Measurements from ENCODE around the gene DYRK2. TPM values are rescaled to one million over a fixed set of nuclear protein-coding genes. Genes with fewer than 3 reads are reported as not detected.
A peak's percentile ranks its signal among the peaks of the same experiment; 100 is the strongest.

The DYRK2 gene
- total RNA-seq (2014; rRNA removed) (20.6 and 26.3 TPM in 2 replicates), Bru-seq, nascent RNA (percentile 88 among the genes with signal in this experiment), BruChase-seq, experiment 1, labeled RNA remaining after a 6-hour chase (percentile 88 among the genes with signal in this experiment), BruChase-seq, experiment 2, labeled RNA remaining after a 2-hour chase (percentile 93 among the genes with signal in this experiment)
- long read RNA-seq, full-length matches to known transcripts = 56 of 69 reads
- long read RNA-seq, partial matches to known transcripts = 1 of 69 reads
- long read RNA-seq, other reads (novel, unspliced or antisense) = 12 of 69 reads

GRCh38 chr12:67648521-67649260, at the start of gene DYRK2:
Gene DYRK2 (plus strand): TSS chr12:67648745. CDS start chr12:67649134, 389 bp downstream.
- CTCF ChIA-PET = interaction anchor here (1.1 kb wide), 1 partner anchor 294 kb away, joined by 4 read pairs; no protein-coding TSS in a partner anchor
- DNase-seq = peak; percentile 75
- H3K27ac ChIP-seq (ENCODE audit: low read length) = peak within 1 kb of the TSS; percentile 35
- H3K79me2 ChIP-seq (ENCODE audit: low read length) = peaks cover 45% of the 10 kb centered on the region
- intact Hi-C loops (cut with micrococcal nuclease) = loop anchor here (1.0 to 5.0 kb wide), 3 partner anchors 56 to 293 kb away; no protein-coding TSS in a partner anchor
- peak within 1 kb of the TSS; percentile 91 for H2AFZ ChIP-seq (ENCODE audit: low read length)
- no peaks in the 10 kb centered on the region for H3K9me3 ChIP-seq (ENCODE audit: low read length)
- no peaks in the 10 kb centered on the region for H3K9me2 ChIP-seq (replicated peaks; ENCODE audit: low read length)
- no peak for TF ChIP-seq EZH2phosphoT487 (IDR thresholded peaks at IDR 0.05; ENCODE audit: borderline replicate concordance, low read length)
- TF ChIP-seq, protein P1, sequence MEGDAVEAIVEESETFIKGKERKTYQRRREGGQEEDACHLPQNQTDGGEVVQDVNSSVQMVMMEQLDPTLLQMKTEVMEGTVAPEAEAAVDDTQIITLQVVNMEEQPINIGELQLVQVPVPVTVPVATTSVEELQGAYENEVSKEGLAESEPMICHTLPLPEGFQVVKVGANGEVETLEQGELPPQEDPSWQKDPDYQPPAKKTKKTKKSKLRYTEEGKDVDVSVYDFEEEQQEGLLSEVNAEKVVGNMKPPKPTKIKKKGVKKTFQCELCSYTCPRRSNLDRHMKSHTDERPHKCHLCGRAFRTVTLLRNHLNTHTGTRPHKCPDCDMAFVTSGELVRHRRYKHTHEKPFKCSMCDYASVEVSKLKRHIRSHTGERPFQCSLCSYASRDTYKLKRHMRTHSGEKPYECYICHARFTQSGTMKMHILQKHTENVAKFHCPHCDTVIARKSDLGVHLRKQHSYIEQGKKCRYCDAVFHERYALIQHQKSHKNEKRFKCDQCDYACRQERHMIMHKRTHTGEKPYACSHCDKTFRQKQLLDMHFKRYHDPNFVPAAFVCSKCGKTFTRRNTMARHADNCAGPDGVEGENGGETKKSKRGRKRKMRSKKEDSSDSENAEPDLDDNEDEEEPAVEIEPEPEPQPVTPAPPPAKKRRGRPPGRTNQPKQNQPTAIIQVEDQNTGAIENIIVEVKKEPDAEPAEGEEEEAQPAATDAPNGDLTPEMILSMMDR (conservative IDR thresholded peaks at IDR 0.05; ENCODE audit: low read depth, low read length) = no peak
- TF ChIP-seq EZH2 (IDR thresholded peaks at IDR 0.05; ENCODE audit: low read length, unreplicated experiment) = no peak
- BruUV-seq (replicated peaks) = no TSS peak
- H3K36me3 ChIP-seq (ENCODE audit: low read depth, low read length) = no peaks in the 10 kb centered on the region
- POLR2A ChIA-PET (ENCODE audit: unreplicated experiment) = interaction anchor here (0.5 to 0.6 kb wide), 6 partner anchors 55 to 293 kb away, joined by 3 to 5 read pairs (median 3); no protein-coding TSS in a partner anchor
- H3K27me3 ChIP-seq (ENCODE audit: low read length) = no peaks in the 10 kb centered on the region
- H3K4me1 ChIP-seq (ENCODE audit: insufficient read depth, low read length) = peaks cover 22% of the 10 kb centered on the region
- peak within 1 kb of the TSS; percentile 96 for H3K4me3 ChIP-seq (ENCODE audit: low read length)
- H3K9ac ChIP-seq (ENCODE audit: low read length) = peak within 1 kb of the TSS; percentile 88
- H3K4me2 ChIP-seq (ENCODE audit: low read length) = peak within 1 kb of the TSS; percentile 92
- peaks cover 21% of the 10 kb centered on the region for H4K20me1 ChIP-seq (ENCODE audit: low read length)
- no peaks in the 10 kb centered on the region for H3F3A ChIP-seq (ENCODE audit: low read length, unreplicated experiment)
- ATAC-seq = peak; percentile 44

- no TSS peak for BruUV-seq (replicated peaks)
- Histone ChIP-seq H3F3A (ENCODE audit: low read length, unreplicated experiment) (no peaks in the 10 kb centered on the region), H3K27me3 (ENCODE audit: low read length) (no peaks in the 10 kb centered on the region), H3K79me2 (ENCODE audit: low read length) (no peaks in the 10 kb centered on the region), H3K4me2 (ENCODE audit: low read length) (no peak overlapping the region), H3K36me3 (ENCODE audit: low read depth, low read length) (no peaks in the 10 kb centered on the region), H3K9me2 (replicated peaks; ENCODE audit: low read length) (no peaks in the 10 kb centered on the region), H3K27ac (ENCODE audit: low read length) (no peak overlapping the region), H3K4me1 (ENCODE audit: insufficient read depth, low read length) (peaks cover 10% of the 10 kb centered on the region), H2AFZ (ENCODE audit: low read length) (no peak overlapping the region), H3K4me3 (ENCODE audit: low read length) (no peak overlapping the region), H3K9me3 (ENCODE audit: low read length) (no peaks in the 10 kb centered on the region), H3K9ac (ENCODE audit: low read length) (no peak overlapping the region), H4K20me1 (ENCODE audit: low read length) (no peaks in the 10 kb centered on the region)
- TF ChIP-seq EZH2phosphoT487 (IDR thresholded peaks at IDR 0.05; ENCODE audit: borderline replicate concordance, low read length) (no peak), EZH2 (IDR thresholded peaks at IDR 0.05; ENCODE audit: low read length, unreplicated experiment) (no peak)
- TF ChIP-seq, protein P1 (conservative IDR thresholded peaks at IDR 0.05; ENCODE audit: low read depth, low read length) = no peak
- CTCF ChIA-PET = interaction anchor here (0.5 kb wide), 1 partner anchor 15 kb away, joined by 3 read pairs; no protein-coding TSS in a partner anchor
- ATAC-seq (no peak), DNase-seq (no peak)
- intact Hi-C loops (cut with micrococcal nuclease) = no loop called here
- POLR2A ChIA-PET (ENCODE audit: unreplicated experiment) = no interaction called here
Measured at GRCh38 chr12:67599691-67600090, 48.9 kb upstream of the DYRK2 start.
